ENCODE measurements around the gene NR6A1. TPM values are rescaled to one million over a fixed set of nuclear protein-coding genes. Genes with fewer than 3 reads are reported as not detected.

NR6A1 gene
- total RNA-seq, 2 experiments from 2014 or later, result not detected

- intact Hi-C loops (cut with DNase I, micrococcal nuclease), result no loop called here
- Mint-ChIP-seq H3K4me3 (no peak overlapping the region), H3K27ac (no peak overlapping the region), H3K27me3 (no peaks in the 10 kb centered on the region), H3K9me3 (no peaks in the 10 kb centered on the region), H3K4me1 (ENCODE audit: low read depth) (no peaks in the 10 kb centered on the region), H3K36me3 (ENCODE audit: low read depth) (no peaks in the 10 kb centered on the region)
- H3K9me3 ChIP-seq (ENCODE audit: control insufficient read depth in 1 of 2, insufficient read depth in 1 of 2, low read length in 2 of 2), result no peaks in the 10 kb centered on the region
- no peaks in the 10 kb centered on the region for H3K4me1 ChIP-seq (ENCODE audit: insufficient read depth, low read length)
- no peak overlapping the region for H3K4me3 ChIP-seq (ENCODE audit: low read length)
- ATAC-seq (ENCODE audit: poor library complexity) (no peak), DNase-seq (no peak)
- POLR2A ChIA-PET, result no interaction called here
- no peak overlapping the region for H3K27ac ChIP-seq (ENCODE audit: low read depth in 1 of 2, low read length in 2 of 2)
- no peaks in the 10 kb centered on the region for H3K36me3 ChIP-seq (ENCODE audit: insufficient read depth, low read length)
- TF ChIP-seq CTCF (IDR thresholded peaks at IDR 0.05), result no peak
- CTCF ChIA-PET, result no interaction called here
- H3K27me3 ChIP-seq (ENCODE audit: control insufficient read depth in 1 of 2, insufficient read depth in 2 of 2, low read length in 2 of 2), result no peaks in the 10 kb centered on the region
Observed at GRCh38 chr9:124699575-124699974, 71.5 kb downstream of the NR6A1 start.

DNA sequence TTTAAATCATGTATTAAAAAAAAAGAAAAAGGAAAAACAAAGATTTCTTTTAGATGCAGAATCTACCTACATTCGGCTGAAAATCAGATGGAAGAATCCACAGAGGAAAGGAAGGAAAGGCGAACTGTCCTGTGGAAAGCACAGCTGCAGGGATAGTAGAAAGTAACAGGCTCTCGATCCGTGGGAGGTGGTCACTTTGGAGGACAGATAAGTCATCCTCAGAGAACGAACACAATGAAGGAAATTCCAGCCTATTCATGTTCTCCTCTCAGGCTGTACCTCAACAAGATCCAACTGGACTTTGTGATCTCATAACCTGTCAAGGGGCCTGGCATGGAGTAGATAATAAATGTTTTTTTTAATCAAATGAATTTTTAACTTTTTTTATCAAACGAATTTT, 72.8 kb downstream of the NR6A1 start:
- Mint-ChIP-seq H3K9me3 (no peaks in the 10 kb centered on the region), H3K4me3 (no peak overlapping the region), H3K4me1 (ENCODE audit: low read depth) (no peaks in the 10 kb centered on the region), H3K27me3 (no peaks in the 10 kb centered on the region), H3K27ac (no peak overlapping the region), H3K36me3 (ENCODE audit: low read depth) (no peaks in the 10 kb centered on the region)
- DNase-seq (no peak), ATAC-seq (ENCODE audit: poor library complexity) (no peak)
- H3K36me3 ChIP-seq (ENCODE audit: insufficient read depth, low read length), result no peaks in the 10 kb centered on the region
- CTCF ChIA-PET, result no interaction called here
- H3K27me3 ChIP-seq (ENCODE audit: control insufficient read depth in 1 of 2, insufficient read depth in 2 of 2, low read length in 2 of 2), result no peaks in the 10 kb centered on the region
- H3K4me1 ChIP-seq (ENCODE audit: insufficient read depth, low read length), result no peaks in the 10 kb centered on the region
- no peak for TF ChIP-seq CTCF (IDR thresholded peaks at IDR 0.05)
- no peak overlapping the region for H3K27ac ChIP-seq (ENCODE audit: low read depth in 1 of 2, low read length in 2 of 2)
- intact Hi-C loops (cut with DNase I, micrococcal nuclease), result no loop called here
- H3K9me3 ChIP-seq (ENCODE audit: control insufficient read depth in 1 of 2, insufficient read depth in 1 of 2, low read length in 2 of 2), result no peaks in the 10 kb centered on the region
- H3K4me3 ChIP-seq (ENCODE audit: low read length), result no peak overlapping the region
- POLR2A ChIA-PET, result no interaction called here

DNA sequence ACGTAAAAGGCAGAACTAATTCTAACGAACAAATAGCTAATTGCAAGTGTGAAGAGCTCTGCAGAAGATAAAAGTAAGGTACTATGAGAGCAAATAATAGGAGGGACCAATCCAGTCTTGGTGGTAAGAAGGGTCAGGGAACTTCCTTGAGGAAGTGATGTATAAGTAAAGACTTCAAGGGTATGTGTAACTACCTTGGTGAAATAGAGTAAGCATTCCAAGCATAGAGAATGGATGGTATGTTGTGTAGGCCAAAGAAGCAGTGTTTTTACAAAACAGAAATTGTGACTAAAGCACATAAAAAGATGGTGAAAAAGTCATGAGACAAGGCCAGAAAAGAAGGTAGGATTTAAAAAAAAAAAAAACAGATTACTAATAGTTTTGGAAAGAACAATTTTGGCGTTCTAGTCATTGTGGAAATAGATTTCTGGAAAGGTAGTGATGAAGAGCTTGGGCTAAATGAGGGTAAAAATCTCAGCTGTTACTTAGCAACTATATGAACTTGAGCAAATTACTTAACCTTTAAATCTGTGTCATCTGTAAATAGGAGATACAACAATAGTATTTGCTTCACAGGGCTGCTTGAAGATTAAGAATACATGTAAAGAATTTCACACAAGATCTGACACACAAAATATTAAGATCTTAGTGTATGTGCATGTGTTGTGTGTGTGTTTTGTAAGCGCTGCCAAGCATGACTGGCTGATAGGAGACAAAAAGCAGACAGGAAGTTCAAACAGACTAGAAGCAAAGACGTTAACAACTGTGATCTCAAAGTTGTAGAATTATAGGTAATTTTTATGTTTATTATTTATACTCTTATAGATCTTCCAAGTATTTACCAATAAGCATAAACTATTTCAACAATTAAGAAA, 73.5 kb downstream of the NR6A1 start:
- no peaks in the 10 kb centered on the region for H3K4me1 ChIP-seq (ENCODE audit: insufficient read depth, low read length)
- POLR2A ChIA-PET, result no interaction called here
- no peaks in the 10 kb centered on the region for H3K27me3 ChIP-seq (ENCODE audit: control insufficient read depth in 1 of 2, insufficient read depth in 2 of 2, low read length in 2 of 2)
- Mint-ChIP-seq H3K36me3 (ENCODE audit: low read depth) (no peaks in the 10 kb centered on the region), H3K27me3 (no peaks in the 10 kb centered on the region), H3K27ac (no peak overlapping the region), H3K9me3 (no peaks in the 10 kb centered on the region), H3K4me1 (ENCODE audit: low read depth) (no peaks in the 10 kb centered on the region), H3K4me3 (no peak overlapping the region)
- H3K9me3 ChIP-seq (ENCODE audit: control insufficient read depth in 1 of 2, insufficient read depth in 1 of 2, low read length in 2 of 2), result no peaks in the 10 kb centered on the region
- no peak for ATAC-seq (ENCODE audit: poor library complexity)
- CTCF ChIA-PET, result no interaction called here
- no peaks in the 10 kb centered on the region for H3K36me3 ChIP-seq (ENCODE audit: insufficient read depth, low read length)
- H3K27ac ChIP-seq (ENCODE audit: low read depth in 1 of 2, low read length in 2 of 2), result no peak overlapping the region
- TF ChIP-seq CTCF (IDR thresholded peaks at IDR 0.05), result no peak
- DNase-seq, result no peak
- intact Hi-C loops (cut with DNase I, micrococcal nuclease), result no loop called here
- no peak overlapping the region for H3K4me3 ChIP-seq (ENCODE audit: low read length)
